ENCODE results near the gene REEP6. TPM values are rescaled to one million over a fixed set of nuclear protein-coding genes. Genes with fewer than 3 reads are reported as not detected.
"Not testable (repeated sequence)": the region's sequence is repeated elsewhere in the genome, so short reads cannot be mapped to it uniquely, and the experiment has no call there.

The REEP6 gene
- total RNA-seq, 2 donors from 2014 or later = 1.4 to 2.9 TPM

DNA sequence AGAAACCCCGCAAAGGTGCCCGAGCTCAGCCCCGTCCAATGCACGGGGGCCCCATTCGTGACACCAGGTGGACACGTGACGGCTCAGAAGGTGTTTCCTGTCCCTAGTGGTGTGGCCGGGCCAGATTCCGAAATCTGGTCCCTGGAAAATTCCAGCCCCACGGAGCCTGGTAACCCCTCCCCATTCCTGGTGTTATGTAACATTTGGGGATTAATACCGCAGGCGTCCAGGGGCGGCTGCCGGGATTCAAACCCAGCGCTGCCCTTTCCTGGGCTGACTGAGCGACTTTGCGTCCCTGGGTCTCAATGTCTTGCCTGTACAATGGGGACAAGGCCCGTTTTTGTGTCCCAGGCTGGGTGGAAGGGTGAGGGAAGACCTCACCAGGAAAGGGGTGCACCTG, 31.9 kb downstream of the REEP6 start:
- no peaks in the 10 kb centered on the region for H3K9me3 Mint-ChIP-seq
- DNase-seq (ENCODE audit: low spot score in 2 of 2) (no peak), ATAC-seq (no peak)
- H3K36me3 Mint-ChIP-seq = peaks cover 0 to 7% of the 10 kb centered on the region in 2 donors
- H3K27ac Mint-ChIP-seq = no peak overlapping the region

GRCh38 chr19:1523412-1524286, 32.7 kb downstream of the REEP6 start, which contains the start of gene PLK5:
Gene PLK5, plus strand, starts transcription at chr19:1524077. Its CDS starts 2,920 bp downstream, at chr19:1526997.
- Mint-ChIP-seq H3K36me3 (peaks cover 0 to 7% of the 10 kb centered on the region in 2 donors), H3K9me3 (no peaks in the 10 kb centered on the region), H3K27ac (no peak within 1 kb of the TSS)
- ATAC-seq (no peak), DNase-seq (ENCODE audit: low spot score in 2 of 2) (no peak)

- ATAC-seq (no peak), DNase-seq (ENCODE audit: low spot score in 2 of 2) (no peak)
- no peak overlapping the region for H3K27ac Mint-ChIP-seq
- peaks cover 0 to 7% of the 10 kb centered on the region in 2 donors for H3K36me3 Mint-ChIP-seq
- no peaks in the 10 kb centered on the region for H3K9me3 Mint-ChIP-seq
Observed at GRCh38 chr19:1524287-1524971, 33.4 kb downstream of the REEP6 start.

DNA sequence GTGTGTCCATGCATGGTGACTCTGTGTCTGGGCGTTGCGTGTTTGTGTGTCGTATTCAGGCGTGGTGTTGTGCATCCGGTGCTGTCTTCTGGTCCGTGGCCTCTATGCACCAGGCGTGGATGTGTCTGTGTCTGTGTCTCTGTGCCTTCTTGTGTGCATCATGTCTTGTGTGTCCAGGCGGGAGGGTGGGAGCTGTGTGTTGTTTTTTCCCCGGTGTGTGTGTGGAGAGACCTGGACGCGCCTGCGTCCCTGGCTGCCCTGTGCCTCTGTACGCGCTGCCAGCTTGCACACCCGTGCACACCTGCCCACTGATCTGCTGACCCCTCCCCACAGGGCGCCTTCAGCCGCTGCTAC, 34.0 kb downstream of the REEP6 start:
- Mint-ChIP-seq H3K36me3 (peaks cover 0 to 7% of the 10 kb centered on the region in 2 donors), H3K9me3 (no peaks in the 10 kb centered on the region)
- no peak for DNase-seq (ENCODE audit: low spot score in 2 of 2)

GRCh38 chr19:1525343-1525742, 34.4 kb downstream of the REEP6 start:
- H3K36me3 Mint-ChIP-seq = peaks cover 0 to 7% of the 10 kb centered on the region in 2 donors
- no peaks in the 10 kb centered on the region for H3K9me3 Mint-ChIP-seq
- ATAC-seq (no peak), DNase-seq (ENCODE audit: low spot score in 2 of 2) (no peak)
- no peak overlapping the region for H3K27ac Mint-ChIP-seq

More for the DNA sequence above, 34.0 kb downstream of the REEP6 start:
- no peak for ATAC-seq
- H3K27ac Mint-ChIP-seq = no peak overlapping the region

- no peak for DNase-seq (ENCODE audit: low spot score in 2 of 2)
- no peaks in the 10 kb centered on the region for H3K9me3 Mint-ChIP-seq
- no peak for ATAC-seq
- no peak overlapping the region for H3K27ac Mint-ChIP-seq
- H3K36me3 Mint-ChIP-seq = peaks cover 0 to 7% of the 10 kb centered on the region in 2 donors
Observed at GRCh38 chr19:1526066-1526778, 35.2 kb downstream of the REEP6 start.

GRCh38 chr19:1526979-1527649, 36.1 kb downstream of the REEP6 start:
- ATAC-seq = no peak
- no peak for DNase-seq (ENCODE audit: low spot score in 2 of 2)
- Mint-ChIP-seq H3K36me3 (peaks cover 0 to 7% of the 10 kb centered on the region in 2 donors), H3K27ac (no peak overlapping the region), H3K9me3 (no peaks in the 10 kb centered on the region)

GRCh38 chr19:1527650-1528309, 36.8 kb downstream of the REEP6 start:
- no peak for DNase-seq (ENCODE audit: low spot score in 2 of 2)
- ATAC-seq = no peak
- no peak overlapping the region for H3K27ac Mint-ChIP-seq
- peaks cover 0 to 7% of the 10 kb centered on the region in 2 donors for H3K36me3 Mint-ChIP-seq
- no peaks in the 10 kb centered on the region for H3K9me3 Mint-ChIP-seq

- H3K9me3 Mint-ChIP-seq = no peaks in the 10 kb centered on the region
- ATAC-seq (no peak), DNase-seq (ENCODE audit: low spot score in 2 of 2) (no peak)
- H3K36me3 Mint-ChIP-seq = peaks cover 0 to 7% of the 10 kb centered on the region in 2 donors
- H3K27ac Mint-ChIP-seq = no peak overlapping the region
Observed at GRCh38 chr19:1528596-1529429, 37.8 kb downstream of the REEP6 start.

- DNase-seq (ENCODE audit: low spot score in 2 of 2) (no peak), ATAC-seq (no peak)
- H3K9me3 Mint-ChIP-seq = no peaks in the 10 kb centered on the region
- H3K27ac Mint-ChIP-seq = no peak overlapping the region
- H3K36me3 Mint-ChIP-seq = peaks cover 0 to 5% of the 10 kb centered on the region in 2 donors
Observed at GRCh38 chr19:1529430-1529816, 38.4 kb downstream of the REEP6 start.

DNA sequence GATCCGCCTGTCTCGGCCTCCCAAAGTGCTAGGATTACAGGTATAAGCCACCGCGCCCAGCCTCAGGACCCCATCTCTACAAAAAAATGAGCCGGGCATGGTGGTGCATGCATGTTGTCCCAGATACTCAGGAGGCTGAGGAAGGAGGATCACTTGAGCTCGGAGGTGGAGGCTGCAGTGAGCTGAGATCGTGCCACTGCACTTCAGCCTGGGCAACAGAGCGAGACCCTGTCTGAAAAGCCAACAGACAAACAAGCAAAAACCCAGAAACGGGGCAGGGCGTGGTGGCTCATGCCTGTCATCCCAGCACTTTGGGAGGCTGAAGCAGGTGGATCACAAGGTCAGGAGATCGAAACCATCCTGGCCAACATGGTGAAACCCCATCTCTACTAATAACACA, 39.9 kb downstream of the REEP6 start:
- not testable (repeated sequence) for ATAC-seq; H3K36me3 Mint-ChIP-seq; H3K27ac Mint-ChIP-seq; H3K9me3 Mint-ChIP-seq; DNase-seq (ENCODE audit: low spot score in 2 of 2)

DNA sequence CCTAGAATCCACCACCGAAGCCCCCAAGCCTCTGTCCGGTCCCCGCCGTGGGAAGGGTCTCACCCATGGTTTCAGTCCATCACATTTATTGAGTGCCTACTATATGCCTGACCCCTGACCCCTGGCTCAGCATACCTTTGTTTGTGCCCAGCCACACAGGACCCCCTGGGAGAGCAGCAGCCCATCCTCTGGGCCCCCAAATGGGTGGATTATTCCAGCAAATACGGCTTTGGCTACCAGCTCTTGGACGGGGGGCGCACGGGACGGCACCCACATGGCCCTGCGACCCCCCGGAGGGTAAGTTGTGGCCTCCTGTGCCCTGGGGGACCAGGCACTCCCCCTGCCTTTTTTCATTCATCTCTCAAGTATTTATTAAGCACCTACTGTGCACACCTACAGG, 40.6 kb downstream of the REEP6 start:
- H3K27ac Mint-ChIP-seq = no peak overlapping the region
- no peaks in the 10 kb centered on the region for H3K36me3 Mint-ChIP-seq
- no peak for DNase-seq (ENCODE audit: low spot score in 2 of 2)
- no peak for ATAC-seq
- no peaks in the 10 kb centered on the region for H3K9me3 Mint-ChIP-seq

GRCh38 chr19:1532003-1532402, 41.0 kb downstream of the REEP6 start:
- DNase-seq (ENCODE audit: low spot score in 2 of 2) = no peak
- Mint-ChIP-seq H3K9me3 (no peaks in the 10 kb centered on the region), H3K36me3 (no peaks in the 10 kb centered on the region), H3K27ac (no peak overlapping the region)
- ATAC-seq = no peak

GRCh38 chr19:1533510-1534150, 42.6 kb downstream of the REEP6 start:
- ATAC-seq (no peak), DNase-seq (ENCODE audit: low spot score in 2 of 2) (no peak)
- no peaks in the 10 kb centered on the region for H3K36me3 Mint-ChIP-seq
- H3K9me3 Mint-ChIP-seq = no peaks in the 10 kb centered on the region
- H3K27ac Mint-ChIP-seq = no peak overlapping the region

- ATAC-seq (no peak), DNase-seq (ENCODE audit: low spot score in 2 of 2) (no peak)
- Mint-ChIP-seq H3K36me3 (no peaks in the 10 kb centered on the region), H3K9me3 (no peaks in the 10 kb centered on the region), H3K27ac (no peak overlapping the region)
Observed at GRCh38 chr19:1534972-1535371, 44.0 kb downstream of the REEP6 start.
